PFSK-1 (cell line): ENCODE measurements around the gene CCDC70.

Source experiments
- FOXP2 ChIP-seq: optimal IDR thresholded peaks from 2 replicates; pipeline ENCODE3; 2011; ENCODE audit warnings: borderline replicate concordance, control low read depth, inconsistent platforms; ENCODE audit not compliant: insufficient read depth; ENCODE audit errors: extremely low read length, extremely low read depth
- POLR2AphosphoS5 ChIP-seq: IDR thresholded peaks from 2 replicates; pipeline ENCODE4 v1.6.1; 2012; ENCODE audit warnings: low read depth, mild to moderate bottlenecking, control low read depth, low read length, moderate library complexity
- REST ChIP-seq, 2 experiments: IDR thresholded peaks; 2 replicates each; pipeline versions ENCODE4 v1.6.1 to v1.8.0; 2011 to 2012; ENCODE audit warnings: low read depth in 2 of 2, low read length in 2 of 2, control low read depth in 1 of 2, inconsistent platforms in 1 of 2, mild to moderate bottlenecking in 1 of 2, moderate library complexity in 1 of 2; ENCODE audit not compliant: insufficient read depth in 1 of 2
- SIN3A ChIP-seq: IDR thresholded peaks from 2 replicates; pipeline ENCODE4 v1.6.1; 2012; ENCODE audit warnings: mild to moderate bottlenecking, low read length, moderate library complexity, borderline replicate concordance; ENCODE audit not compliant: insufficient read depth
- TAF1 ChIP-seq: IDR thresholded peaks from 2 replicates; pipeline ENCODE4 v1.6.1; 2012; ENCODE audit warnings: low read length, control low read depth, borderline replicate concordance; ENCODE audit not compliant: insufficient read depth

GRCh38 chr13:51856027-51856736 is 5.6 kb upstream of the CCDC70 start:
- TF ChIP-seq POLR2AphosphoS5: no peak
- TF ChIP-seq TAF1: no peak
- no peak for TF ChIP-seq REST (IDR thresholded peaks at IDR 0.05; ENCODE audit: insufficient read depth in 1 of 2, low read depth in 2 of 2, low read length in 2 of 2)
- no peak for TF ChIP-seq SIN3A
- TF ChIP-seq FOXP2: no peak
